HG03469 (cell line): ENCODE data around the gene KSR2.

Experiments used
- ATAC-seq: cut with Tn5 transposase; IDR thresholded peaks from one replicate; pipeline ENCODE4 v1.9.1; 2021; ENCODE audit warnings: mild to moderate bottlenecking, moderate library complexity, moderate number of reproducible peaks; ENCODE audit not compliant: unreplicated experiment

The KSR2 gene

GRCh38 chr12:117430246-117430645 lies 538.5 kb downstream of the KSR2 start:
- no peak for ATAC-seq

GRCh38 chr12:117427211-117427610 lies 541.6 kb downstream of the KSR2 start:
- ATAC-seq, result no peak

- ATAC-seq, result no peak
Observed at GRCh38 chr12:117421987-117422386, 546.8 kb downstream of the KSR2 start.

GRCh38 chr12:117421068-117421752 lies 547.6 kb downstream of the KSR2 start:
- ATAC-seq, result no peak

GRCh38 chr12:117417004-117417403 lies 551.8 kb downstream of the KSR2 start:
- ATAC-seq, result no peak

GRCh38 chr12:117412465-117413188 lies 556.2 kb downstream of the KSR2 start:
- no peak for ATAC-seq

- no peak for ATAC-seq
Observed at GRCh38 chr12:117409286-117409685, 559.5 kb downstream of the KSR2 start.

- ATAC-seq, result no peak
Observed at GRCh38 chr12:117408161-117408791, 560.5 kb downstream of the KSR2 start.

GRCh38 chr12:117404940-117405339 lies 563.9 kb downstream of the KSR2 start:
- no peak for ATAC-seq

- no peak for ATAC-seq
Observed at GRCh38 chr12:117404203-117404853, 564.5 kb downstream of the KSR2 start.

GRCh38 chr12:117403586-117404139 lies 565.1 kb downstream of the KSR2 start:
- ATAC-seq, result no peak
